Measurements from ENCODE around the gene TECPR1. TPM values are rescaled to one million over a fixed set of nuclear protein-coding genes. Genes with fewer than 3 reads are reported as not detected.
A peak's percentile ranks its signal among the peaks of the same experiment; 100 is the strongest.

Gene TECPR1
- total RNA-seq, 4 donors from 2014 or later, result 19.6 to 61.8 (median 26.3) TPM

GRCh38 chr7:98286701-98287485 lies 34.9 kb upstream of the TECPR1 start:
- Histone ChIP-seq H3K4me1 (peaks cover 49 to 64% of the 10 kb centered on the region in 2 donors), H3K27me3 (no peaks in the 10 kb centered on the region), H3K36me3 (peaks cover 10 to 16% of the 10 kb centered on the region in 2 donors), H3K4me3 (replicated peaks in 1 of 3) (no peak overlapping the region), H3K27ac (peak overlapping the region; percentile 18 to 94 (median 92)), H3K9me3 (no peaks in the 10 kb centered on the region)
- no peak for TF ChIP-seq POLR2A (IDR thresholded peaks at IDR 0.05)
- WGBS, 2 donors, result 60 to 69% methylated on average over 9 to 21 of the region's 21 CpGs
- intact Hi-C loops (cut with DNase I), result no loop called here
- DNase-seq, result peak; percentile 29 to 52

DNA sequence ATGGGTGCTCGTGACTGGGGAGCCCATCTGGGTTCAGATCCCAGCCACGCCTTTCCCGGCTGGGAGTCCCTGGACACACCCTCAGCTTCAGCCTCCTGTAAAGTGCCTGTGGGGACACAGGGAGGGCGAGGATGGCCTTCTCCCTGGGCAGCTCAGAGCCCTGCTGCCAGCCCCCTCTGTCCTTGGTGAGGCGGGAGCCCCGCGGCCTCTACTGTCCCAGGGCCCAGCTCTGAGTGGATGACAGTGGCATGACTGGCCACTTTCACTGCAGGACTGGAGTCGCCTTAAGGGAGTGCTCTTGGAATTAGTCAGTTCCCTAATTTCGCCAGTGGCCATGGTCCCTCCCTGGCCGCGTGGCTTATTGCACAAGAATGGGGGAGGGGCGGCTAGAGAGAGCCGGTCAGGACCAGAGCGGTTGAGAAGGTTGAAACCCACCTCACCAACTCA lies 34.1 kb upstream of the TECPR1 start:
- 56 to 62% methylated on average over 8 of the region's 14 CpGs for WGBS, 2 donors
- Histone ChIP-seq H3K9me3 (no peaks in the 10 kb centered on the region), H3K4me3 (replicated peaks in 1 of 3) (no peak overlapping the region), H3K27me3 (no peaks in the 10 kb centered on the region), H3K4me1 (peaks cover 49 to 64% of the 10 kb centered on the region in 2 donors), H3K27ac (peak overlapping the region; percentile 18 to 94 (median 92)), H3K36me3 (peaks cover 6 to 8% of the 10 kb centered on the region in 2 donors)
- intact Hi-C loops (cut with DNase I), result no loop called here
- peak; percentile 54 to 55 for DNase-seq
- no peak for TF ChIP-seq POLR2A (IDR thresholded peaks at IDR 0.05)
- TF ChIP-seq, protein P1, sequence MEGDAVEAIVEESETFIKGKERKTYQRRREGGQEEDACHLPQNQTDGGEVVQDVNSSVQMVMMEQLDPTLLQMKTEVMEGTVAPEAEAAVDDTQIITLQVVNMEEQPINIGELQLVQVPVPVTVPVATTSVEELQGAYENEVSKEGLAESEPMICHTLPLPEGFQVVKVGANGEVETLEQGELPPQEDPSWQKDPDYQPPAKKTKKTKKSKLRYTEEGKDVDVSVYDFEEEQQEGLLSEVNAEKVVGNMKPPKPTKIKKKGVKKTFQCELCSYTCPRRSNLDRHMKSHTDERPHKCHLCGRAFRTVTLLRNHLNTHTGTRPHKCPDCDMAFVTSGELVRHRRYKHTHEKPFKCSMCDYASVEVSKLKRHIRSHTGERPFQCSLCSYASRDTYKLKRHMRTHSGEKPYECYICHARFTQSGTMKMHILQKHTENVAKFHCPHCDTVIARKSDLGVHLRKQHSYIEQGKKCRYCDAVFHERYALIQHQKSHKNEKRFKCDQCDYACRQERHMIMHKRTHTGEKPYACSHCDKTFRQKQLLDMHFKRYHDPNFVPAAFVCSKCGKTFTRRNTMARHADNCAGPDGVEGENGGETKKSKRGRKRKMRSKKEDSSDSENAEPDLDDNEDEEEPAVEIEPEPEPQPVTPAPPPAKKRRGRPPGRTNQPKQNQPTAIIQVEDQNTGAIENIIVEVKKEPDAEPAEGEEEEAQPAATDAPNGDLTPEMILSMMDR (IDR thresholded peaks at IDR 0.05), result no peak

DNA sequence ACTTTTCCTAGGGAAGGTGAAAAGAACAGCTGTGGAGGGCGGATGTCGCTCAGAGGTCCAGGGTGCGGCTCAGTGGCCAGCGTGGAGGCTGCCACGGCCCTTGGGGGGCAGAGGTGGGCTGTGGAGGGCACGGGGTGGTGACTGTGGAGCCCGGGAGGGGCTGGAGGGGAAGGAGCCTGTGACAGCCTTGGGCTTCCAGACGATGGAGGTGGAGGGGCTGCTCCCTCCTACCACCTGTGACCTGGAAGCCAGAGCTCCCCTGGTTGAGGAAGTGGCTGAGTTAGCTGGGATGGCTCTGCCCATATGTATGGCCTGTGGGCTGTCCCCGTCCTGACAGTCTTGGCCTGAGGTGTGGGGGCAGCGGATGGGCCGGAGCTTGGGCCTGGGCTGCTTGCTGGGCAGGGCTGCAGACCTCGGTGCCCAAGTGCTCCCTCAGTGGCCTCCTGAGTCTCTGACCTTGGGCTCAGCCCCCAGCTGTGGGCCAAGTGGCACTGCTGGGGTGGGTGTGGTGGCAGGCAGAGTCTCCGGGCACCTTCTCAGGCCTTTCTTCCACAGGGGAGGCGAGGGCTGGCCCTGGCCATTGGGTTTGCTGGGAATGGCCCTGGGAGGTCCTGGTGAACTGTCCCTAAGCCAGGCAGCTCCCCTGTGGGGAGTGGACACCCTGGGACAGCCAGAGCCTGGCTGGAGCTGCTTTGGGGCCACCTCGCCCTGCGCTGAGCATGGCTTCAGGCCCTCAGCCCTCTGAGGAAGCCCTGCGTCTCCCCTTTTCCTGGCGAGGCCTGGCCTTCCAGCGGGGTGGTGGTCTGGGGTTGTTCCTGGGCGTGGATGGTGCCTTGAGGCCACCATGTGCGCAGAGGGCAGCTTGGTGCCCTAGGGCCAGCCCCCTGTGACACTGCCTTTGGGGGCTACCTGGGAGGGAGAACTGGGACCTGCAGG lies 33.4 kb upstream of the TECPR1 start:
- no peak for DNase-seq
- Histone ChIP-seq H3K27ac (peak overlapping the region; percentile 92 to 94 (median 93)), H3K36me3 (peaks cover 3 to 6% of the 10 kb centered on the region in 2 donors), H3K4me1 (peaks cover 49 to 65% of the 10 kb centered on the region in 2 donors), H3K9me3 (no peaks in the 10 kb centered on the region), H3K4me3 (replicated peaks in 1 of 3) (peak overlapping the region in 1 of 3 donors; percentile 86), H3K27me3 (no peaks in the 10 kb centered on the region)
- intact Hi-C loops (cut with DNase I), result no loop called here
- WGBS, 2 donors, result 77 to 81% methylated on average over 9 to 13 of the region's 21 CpGs
- no peak for TF ChIP-seq POLR2A (IDR thresholded peaks at IDR 0.05)
- TF ChIP-seq, protein P1 (IDR thresholded peaks at IDR 0.05), result no peak

DNA sequence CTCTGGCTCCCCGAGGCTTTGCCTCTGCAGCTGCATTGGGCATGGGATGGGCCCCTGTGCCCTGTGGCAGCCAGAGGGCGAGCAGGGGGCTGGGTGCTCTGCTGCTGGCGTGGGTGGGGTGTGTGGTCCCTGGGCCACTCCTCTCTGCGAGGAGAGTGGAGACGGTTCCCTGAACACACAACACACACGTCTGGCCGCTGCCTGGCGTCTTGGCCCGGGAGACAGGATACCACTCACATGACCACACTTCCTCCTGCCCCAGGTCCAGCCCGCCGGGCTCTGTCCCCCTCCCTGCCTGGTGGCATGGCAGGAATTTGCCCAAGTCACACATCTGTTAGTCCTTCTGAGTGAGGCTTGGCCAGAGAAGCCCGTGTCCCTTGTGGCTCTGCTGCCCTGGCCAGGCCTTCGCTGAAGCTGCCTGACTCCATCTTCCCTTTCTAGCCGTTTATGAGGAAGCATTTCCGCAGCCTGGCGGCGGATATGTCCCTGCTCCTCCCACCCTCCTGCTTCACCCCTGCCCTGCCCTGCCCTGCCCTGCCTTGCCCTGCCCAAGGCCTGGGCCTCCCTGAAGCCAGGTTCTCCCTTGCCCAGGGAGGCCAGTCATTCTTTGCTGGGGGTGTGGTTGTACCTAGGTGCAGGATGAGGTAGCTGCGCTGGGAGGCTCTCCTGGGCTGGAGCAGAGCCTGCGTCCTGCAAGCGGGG lies 32.5 kb upstream of the TECPR1 start:
- TF ChIP-seq, protein P1 (IDR thresholded peaks at IDR 0.05), result peak in 1 of 6 experiments; percentile 16
- TF ChIP-seq POLR2A (IDR thresholded peaks at IDR 0.05), result peak in 1 of 2 donors; percentile 67
- Histone ChIP-seq H3K36me3 (peaks cover 3 to 6% of the 10 kb centered on the region in 2 donors), H3K4me1 (peaks cover 49 to 66% of the 10 kb centered on the region in 2 donors), H3K27ac (peak overlapping the region; percentile 92 to 94 (median 93)), H3K4me3 (replicated peaks in 1 of 3) (peak overlapping the region in 1 of 3 donors; percentile 86), H3K27me3 (no peaks in the 10 kb centered on the region), H3K9me3 (no peaks in the 10 kb centered on the region)
- 35 to 49% methylated on average over 11 to 12 of the region's 20 CpGs for WGBS, 2 donors
- intact Hi-C loops (cut with DNase I), result no loop called here
- DNase-seq, result peak; percentile 89 to 91

- Histone ChIP-seq H3K4me1 (peaks cover 49 to 61% of the 10 kb centered on the region in 2 donors), H3K36me3 (peaks cover 0 to 6% of the 10 kb centered on the region in 2 donors), H3K4me3 (replicated peaks in 1 of 3) (peak overlapping the region in 1 of 3 donors; percentile 86), H3K27ac (peak overlapping the region; percentile 92 to 94 (median 93)), H3K27me3 (no peaks in the 10 kb centered on the region), H3K9me3 (no peaks in the 10 kb centered on the region)
- TF ChIP-seq POLR2A (IDR thresholded peaks at IDR 0.05), result no peak
- TF ChIP-seq, protein P1 (IDR thresholded peaks at IDR 0.05), result no peak
- intact Hi-C loops (cut with DNase I), result no loop called here
- peak; percentile 18 to 24 for DNase-seq
- 79 to 89% methylated on average over 5 to 8 of the region's 8 CpGs for WGBS, 2 donors
These were observed 31.8 kb upstream of the TECPR1 start for GRCh38 chr7:98283887-98284222.
